ENCODE measurements around the gene NPAP1. TPM values are rescaled to one million over a fixed set of nuclear protein-coding genes. Genes with fewer than 3 reads are reported as not detected.

Gene NPAP1
- under 0.01 TPM in 1 of 2 replicates, not detected in the other for polyA plus RNA-seq (2012; rRNA removed)
- not detected in 2 replicates for polyA plus RNA-seq (2012; cell fraction: cytosol; rRNA removed)
- polyA plus RNA-seq (2012; cell fraction: nucleus; rRNA removed), result 0.01 TPM in 1 of 2 replicates, not detected in the other

DNA sequence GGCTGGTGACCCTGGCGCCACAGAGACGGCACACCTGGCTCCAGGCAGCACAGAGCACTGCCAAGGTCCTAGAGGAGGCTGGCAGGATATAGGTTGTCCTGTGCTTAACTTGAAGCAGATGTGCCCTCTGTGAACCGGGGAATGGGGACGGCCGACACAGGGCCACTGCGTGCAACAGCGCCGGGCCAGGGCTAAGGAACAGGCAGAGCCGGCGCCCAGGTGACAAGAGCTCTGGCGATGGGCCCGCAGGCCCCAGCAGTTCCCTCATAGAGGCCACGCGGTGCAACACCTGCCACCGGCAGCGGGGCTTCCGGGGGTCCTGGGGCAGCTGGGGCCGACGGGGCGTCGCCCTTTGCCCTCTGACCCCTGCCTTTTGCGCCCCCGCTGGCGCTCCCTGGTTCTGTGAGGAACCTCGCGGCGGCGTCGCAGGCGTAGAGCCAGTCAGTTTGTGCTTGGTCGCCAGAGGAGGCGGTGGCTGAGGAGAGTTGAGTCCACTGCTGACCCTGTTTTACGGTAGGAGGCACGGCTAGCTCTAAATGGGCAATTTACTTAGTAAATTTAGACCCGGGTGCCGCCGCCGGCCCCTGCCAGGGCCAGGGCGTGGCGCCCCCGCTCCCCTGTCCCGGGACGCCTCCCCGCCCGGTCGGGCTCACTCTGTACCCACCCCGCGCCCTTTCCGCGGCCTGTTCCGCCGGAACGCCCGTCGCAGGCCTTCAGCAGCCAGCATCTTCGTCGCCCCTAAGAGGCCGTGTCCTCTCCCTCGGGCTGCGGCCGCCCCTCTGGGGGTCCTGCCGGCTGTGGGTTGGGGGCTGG is at the start of gene NPAP1:
NPAP1 (plus strand) TSS at position 444 of the 813 bp plus-strand sequence; CDS start at position 537, 93 bp downstream.
- 60% methylated on average over 37 of the region's 62 CpGs for WGBS (ENCODE audit: low lambda C conversion rate)
- no peaks in the 10 kb centered on the region for H3K27me3 ChIP-seq (ENCODE audit: insufficient read depth)
- H2AFZ ChIP-seq (ENCODE audit: low read depth), result no peak within 1 kb of the TSS
- H3K9me2 ChIP-seq, result no peaks in the 10 kb centered on the region
- no peaks in the 10 kb centered on the region for H3F3A ChIP-seq (replicated peaks; ENCODE audit: insufficient read depth)
- ChIA-PET CTCF (no interaction called here), POLR2A (no interaction called here)
- H3K79me2 ChIP-seq (ENCODE audit: insufficient read depth), result no peaks in the 10 kb centered on the region
- DNase-seq, result no peak
- no peak within 1 kb of the TSS for H3K4me2 ChIP-seq
- no peak within 1 kb of the TSS for H3K27ac ChIP-seq (ENCODE audit: low read depth in 2 of 2, low read length in 1 of 2)
- TF ChIP-seq SMC3 (IDR thresholded peaks at IDR 0.05; ENCODE audit: low read depth, low read length) (no peak), NFIC (IDR thresholded peaks at IDR 0.05; ENCODE audit: borderline replicate concordance) (no peak), REST (IDR thresholded peaks at IDR 0.05; ENCODE audit: low read depth, low read length) (no peak), TEAD4 (IDR thresholded peaks at IDR 0.05; ENCODE audit: borderline replicate concordance, insufficient read depth) (no peak), RAD21 (IDR thresholded peaks at IDR 0.05; ENCODE audit: low read length) (no peak), MEF2A (IDR thresholded peaks at IDR 0.05; ENCODE audit: borderline replicate concordance, low read depth) (no peak), NRF1 (IDR thresholded peaks at IDR 0.05; ENCODE audit: low read depth, low read length) (no peak), FOXM1 (IDR thresholded peaks at IDR 0.05; ENCODE audit: low read depth) (no peak)
- H4K20me1 ChIP-seq (ENCODE audit: insufficient read depth), result no peaks in the 10 kb centered on the region
- no peaks in the 10 kb centered on the region for H3K36me3 ChIP-seq (replicated peaks in 1 of 2; ENCODE audit: control insufficient read depth in 1 of 2, insufficient read depth in 2 of 2, low read length in 1 of 2)
- H3K9me3 ChIP-seq, result no peaks in the 10 kb centered on the region
- H3K4me3 ChIP-seq (ENCODE audit: low read depth in 2 of 2, low read length in 1 of 2), result no peak within 1 kb of the TSS
- no peak within 1 kb of the TSS for H3K9ac ChIP-seq
- H3K4me1 ChIP-seq (ENCODE audit: control insufficient read depth in 1 of 2, insufficient read depth in 2 of 2, low read depth in 1 of 2, low read length in 1 of 2), result no peaks in the 10 kb centered on the region

DNA sequence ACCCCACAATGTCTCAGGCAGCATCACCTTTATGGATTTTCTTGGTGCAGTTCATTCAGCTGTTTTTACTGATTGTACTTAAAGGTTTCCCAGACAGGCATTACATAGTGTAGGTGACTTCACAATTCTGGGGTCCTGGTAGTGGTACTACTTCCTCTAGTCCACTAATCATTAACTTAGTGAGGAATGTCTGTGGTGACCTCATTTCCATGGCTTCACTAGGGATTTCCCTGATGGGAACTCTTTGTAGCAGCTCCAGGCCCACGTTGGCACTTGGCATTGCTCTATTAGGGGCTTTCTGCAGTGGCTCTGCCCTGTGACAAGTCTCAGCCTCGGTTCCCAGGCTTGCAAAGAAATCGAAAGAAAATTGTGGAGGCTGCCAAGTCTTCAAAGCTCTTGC is 48.1 kb upstream of the NPAP1 start:
- CTCF ChIA-PET, result no interaction called here
- H3K9ac ChIP-seq, result no peak overlapping the region
- POLR2A ChIA-PET, result no interaction called here
- TF ChIP-seq RCOR1 (IDR thresholded peaks at IDR 0.05; ENCODE audit: low read length) (no peak), MEF2A (IDR thresholded peaks at IDR 0.05; ENCODE audit: borderline replicate concordance, low read depth) (no peak), MXI1 (IDR thresholded peaks at IDR 0.05; ENCODE audit: low read depth, low read length) (no peak), TAF1 (IDR thresholded peaks at IDR 0.05; ENCODE audit: borderline replicate concordance, low read depth, low read length) (no peak), FOXJ3 (CRISPR knock-in tag; IDR thresholded peaks at IDR 0.05) (no peak), SMC3 (IDR thresholded peaks at IDR 0.05; ENCODE audit: low read depth, low read length) (no peak), RFX5 (IDR thresholded peaks at IDR 0.05; ENCODE audit: low read length) (no peak), REST (IDR thresholded peaks at IDR 0.05; ENCODE audit: low read depth, low read length) (no peak)
- TF ChIP-seq, protein P1, sequence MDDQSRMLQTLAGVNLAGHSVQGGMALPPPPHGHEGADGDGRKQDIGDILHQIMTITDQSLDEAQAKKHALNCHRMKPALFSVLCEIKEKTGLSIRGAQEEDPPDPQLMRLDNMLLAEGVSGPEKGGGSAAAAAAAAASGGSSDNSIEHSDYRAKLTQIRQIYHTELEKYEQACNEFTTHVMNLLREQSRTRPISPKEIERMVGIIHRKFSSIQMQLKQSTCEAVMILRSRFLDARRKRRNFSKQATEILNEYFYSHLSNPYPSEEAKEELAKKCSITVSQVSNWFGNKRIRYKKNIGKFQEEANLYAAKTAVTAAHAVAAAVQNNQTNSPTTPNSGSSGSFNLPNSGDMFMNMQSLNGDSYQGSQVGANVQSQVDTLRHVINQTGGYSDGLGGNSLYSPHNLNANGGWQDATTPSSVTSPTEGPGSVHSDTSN (IDR thresholded peaks at IDR 0.05), result no peak
- TF ChIP-seq, protein P2, sequence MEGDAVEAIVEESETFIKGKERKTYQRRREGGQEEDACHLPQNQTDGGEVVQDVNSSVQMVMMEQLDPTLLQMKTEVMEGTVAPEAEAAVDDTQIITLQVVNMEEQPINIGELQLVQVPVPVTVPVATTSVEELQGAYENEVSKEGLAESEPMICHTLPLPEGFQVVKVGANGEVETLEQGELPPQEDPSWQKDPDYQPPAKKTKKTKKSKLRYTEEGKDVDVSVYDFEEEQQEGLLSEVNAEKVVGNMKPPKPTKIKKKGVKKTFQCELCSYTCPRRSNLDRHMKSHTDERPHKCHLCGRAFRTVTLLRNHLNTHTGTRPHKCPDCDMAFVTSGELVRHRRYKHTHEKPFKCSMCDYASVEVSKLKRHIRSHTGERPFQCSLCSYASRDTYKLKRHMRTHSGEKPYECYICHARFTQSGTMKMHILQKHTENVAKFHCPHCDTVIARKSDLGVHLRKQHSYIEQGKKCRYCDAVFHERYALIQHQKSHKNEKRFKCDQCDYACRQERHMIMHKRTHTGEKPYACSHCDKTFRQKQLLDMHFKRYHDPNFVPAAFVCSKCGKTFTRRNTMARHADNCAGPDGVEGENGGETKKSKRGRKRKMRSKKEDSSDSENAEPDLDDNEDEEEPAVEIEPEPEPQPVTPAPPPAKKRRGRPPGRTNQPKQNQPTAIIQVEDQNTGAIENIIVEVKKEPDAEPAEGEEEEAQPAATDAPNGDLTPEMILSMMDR (IDR thresholded peaks at IDR 0.05), result no peak

More for the DNA sequence above, 48.1 kb upstream of the NPAP1 start:
- no peaks in the 10 kb centered on the region for H3K4me1 ChIP-seq (ENCODE audit: control insufficient read depth in 1 of 2, insufficient read depth in 2 of 2, low read depth in 1 of 2, low read length in 1 of 2)
- H3K9me2 ChIP-seq, result no peaks in the 10 kb centered on the region
- H3K36me3 ChIP-seq (replicated peaks in 1 of 2; ENCODE audit: control insufficient read depth in 1 of 2, insufficient read depth in 2 of 2, low read length in 1 of 2), result no peaks in the 10 kb centered on the region
- no peaks in the 10 kb centered on the region for H4K20me1 ChIP-seq (ENCODE audit: insufficient read depth)
- no peak overlapping the region for H2AFZ ChIP-seq (ENCODE audit: low read depth)
- DNase-seq, result no peak
- H3K27me3 ChIP-seq (ENCODE audit: insufficient read depth), result no peaks in the 10 kb centered on the region
- WGBS (ENCODE audit: low lambda C conversion rate), result 2% methylated on average over 3 of the region's 3 CpGs
- H3K27ac ChIP-seq (ENCODE audit: low read depth in 2 of 2, low read length in 1 of 2), result no peak overlapping the region
- H3F3A ChIP-seq (replicated peaks; ENCODE audit: insufficient read depth), result no peaks in the 10 kb centered on the region
- no peaks in the 10 kb centered on the region for H3K79me2 ChIP-seq (ENCODE audit: insufficient read depth)
- H3K4me2 ChIP-seq, result no peak overlapping the region
- H3K4me3 ChIP-seq (ENCODE audit: low read depth in 2 of 2, low read length in 1 of 2), result no peak overlapping the region
- no peaks in the 10 kb centered on the region for H3K9me3 ChIP-seq
